Activated CD4-positive, alpha-beta T cell treated with anti-CD3 and anti-CD28 coated beads, Interleukin-2, amount 10 ng/mL, durations not matched to agents 24 days and 14 days (primary cell): ENCODE results near the gene F11R. TPM values are rescaled to one million over a fixed set of nuclear protein-coding genes. Genes with fewer than 3 reads are reported as not detected.
"Not testable (repeated sequence)": the region's sequence is repeated elsewhere in the genome, so short reads cannot be mapped to it uniquely, and the experiment has no call there.

Experiments used
- DNase-seq: peaks from one replicate; pipeline ENCODE4 v3.0.0; 2022
- H3K27ac Mint-ChIP-seq: one replicate; pipeline ENCODE4 v1.8.0; 2022; ENCODE audit warnings: mild to moderate bottlenecking, mixed read lengths
- H3K27me3 Mint-ChIP-seq: one replicate; pipeline ENCODE4 v1.8.0; 2022; ENCODE audit warnings: mixed read lengths
- H3K36me3 Mint-ChIP-seq: one replicate; pipeline ENCODE4 v1.8.0; 2022; ENCODE audit warnings: low read depth, mild to moderate bottlenecking, mixed read lengths
- H3K4me1 Mint-ChIP-seq: one replicate; pipeline ENCODE4 v1.8.0; 2021; ENCODE audit warnings: mixed read lengths
- H3K4me3 Mint-ChIP-seq: one replicate; pipeline ENCODE4 v1.8.0; 2022; ENCODE audit warnings: mild to moderate bottlenecking, moderate library complexity, mixed read lengths
- H3K9me3 Mint-ChIP-seq: one replicate; pipeline ENCODE4 v1.8.0; 2021; ENCODE audit warnings: mixed read lengths
- intact Hi-C: fragments of 100-400 bp; cut with micrococcal nuclease; formaldehyde crosslinking; loops from one replicate; pipeline ENCODE4 v1.15.1; 2023
- total RNA-seq: library from RNA; stranded (reverse); gene quantifications from 2 replicates; pipeline ENCODE4 v1.2.3, GENCODE V29; 2022

Gene F11R
- total RNA-seq, result 9.1 and 21.4 TPM in 2 replicates

- peaks cover 38% of the 10 kb centered on the region for H3K4me1 Mint-ChIP-seq
- peak; percentile 82 for DNase-seq
- H3K4me3 Mint-ChIP-seq, result peak within 1 kb of the TSS; percentile 94
- peaks cover 5% of the 10 kb centered on the region for H3K36me3 Mint-ChIP-seq
- H3K27me3 Mint-ChIP-seq, result no peaks in the 10 kb centered on the region
- H3K27ac Mint-ChIP-seq, result peak within 1 kb of the TSS; percentile 86
- intact Hi-C loops, result loop anchor here (1.0 to 2.0 kb wide), 2 partner anchors 7 to 18 kb away; partner anchors contain the start of gene TSTD1
- H3K9me3 Mint-ChIP-seq, result no peaks in the 10 kb centered on the region
Observed at GRCh38 chr1:161020509-161021164, at the start of gene F11R. Gene F11R (minus strand): TSS chr1:161021152. CDS start chr1:161021073, 79 bp downstream.

DNA sequence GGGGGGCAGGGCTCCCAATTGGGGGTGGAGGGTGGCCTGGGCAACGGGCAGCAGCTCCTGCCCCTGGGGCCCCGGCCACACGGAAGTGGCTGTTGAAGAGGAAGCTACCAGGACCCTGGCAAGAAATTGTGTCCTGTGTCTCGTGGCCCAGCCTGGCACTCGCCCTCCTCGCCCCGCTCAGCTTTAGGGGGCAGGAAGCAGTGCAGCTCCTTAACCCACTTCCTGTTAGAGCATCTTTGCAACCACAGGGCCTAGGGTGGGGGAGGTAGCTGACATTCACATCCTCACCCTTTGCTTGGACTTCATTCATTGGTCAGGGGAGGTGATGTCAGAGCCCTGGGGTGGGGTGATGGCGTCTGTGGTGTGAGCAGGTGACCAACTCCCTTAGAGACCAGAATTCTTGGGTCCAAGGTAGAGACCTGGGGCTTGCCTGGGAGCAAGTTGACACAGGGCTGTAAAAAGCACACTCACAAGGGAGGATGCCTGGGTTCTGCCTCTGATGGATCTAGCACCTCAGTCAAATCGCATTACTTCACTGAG, 48.8 kb upstream of the F11R start, which contains the start of gene ARHGAP30:
ARHGAP30 (minus strand) TSS at position 161 of the 540 bp plus-strand sequence. CDS start 267 bp downstream, outside the sequence.
- intact Hi-C loops, result loop anchor here (1.0 to 5.0 kb wide), 2 partner anchors 22 to 62 kb away; partner anchors contain the start of gene DEDD
- Mint-ChIP-seq H3K27me3 (no peaks in the 10 kb centered on the region), H3K27ac (peak within 1 kb of the TSS; percentile 97), H3K36me3 (peaks cover 21% of the 10 kb centered on the region), H3K4me3 (peak within 1 kb of the TSS; percentile 99), H3K4me1 (peaks cover 51% of the 10 kb centered on the region), H3K9me3 (no peaks in the 10 kb centered on the region)
- peak; percentile 96 for DNase-seq

- DNase-seq, result peak; percentile 79
- Mint-ChIP-seq H3K4me1 (peaks cover 54% of the 10 kb centered on the region), H3K9me3 (no peaks in the 10 kb centered on the region), H3K27me3 (no peaks in the 10 kb centered on the region), H3K4me3 (peak overlapping the region; percentile 99), H3K36me3 (peaks cover 26% of the 10 kb centered on the region), H3K27ac (peak overlapping the region; percentile 97)
- intact Hi-C loops, result loop anchor here (5.0 kb wide), 1 partner anchor 63 kb away; the partner anchor contains the start of gene DEDD
Observed at GRCh38 chr1:161069241-161069640, 48.3 kb upstream of the F11R start.

GRCh38 chr1:161068306-161069234, 47.6 kb upstream of the F11R start:
- Mint-ChIP-seq H3K4me3 (peak overlapping the region; percentile 99), H3K27ac (peak overlapping the region; percentile 97), H3K4me1 (peaks cover 59% of the 10 kb centered on the region), H3K9me3 (no peaks in the 10 kb centered on the region), H3K27me3 (no peaks in the 10 kb centered on the region), H3K36me3 (peaks cover 29% of the 10 kb centered on the region)
- peak; percentile 96 for DNase-seq
- intact Hi-C loops, result loop anchor here (1.0 to 5.0 kb wide), 5 partner anchors 22 to 85 kb away; partner anchors contain the start of genes DEDD and UFC1

GRCh38 chr1:161066694-161067093, 45.7 kb upstream of the F11R start:
- H3K4me1 Mint-ChIP-seq, result peaks cover 59% of the 10 kb centered on the region
- H3K36me3 Mint-ChIP-seq, result peaks cover 38% of the 10 kb centered on the region
- no peaks in the 10 kb centered on the region for H3K27me3 Mint-ChIP-seq
- peak; percentile 65 for DNase-seq
- H3K27ac Mint-ChIP-seq, result peak overlapping the region; percentile 92
- peak overlapping the region; percentile 99 for H3K4me3 Mint-ChIP-seq
- intact Hi-C loops, result loop anchor here (5.0 kb wide), 1 partner anchor 66 kb away; the partner anchor contains the start of gene DEDD
- no peaks in the 10 kb centered on the region for H3K9me3 Mint-ChIP-seq

DNA sequence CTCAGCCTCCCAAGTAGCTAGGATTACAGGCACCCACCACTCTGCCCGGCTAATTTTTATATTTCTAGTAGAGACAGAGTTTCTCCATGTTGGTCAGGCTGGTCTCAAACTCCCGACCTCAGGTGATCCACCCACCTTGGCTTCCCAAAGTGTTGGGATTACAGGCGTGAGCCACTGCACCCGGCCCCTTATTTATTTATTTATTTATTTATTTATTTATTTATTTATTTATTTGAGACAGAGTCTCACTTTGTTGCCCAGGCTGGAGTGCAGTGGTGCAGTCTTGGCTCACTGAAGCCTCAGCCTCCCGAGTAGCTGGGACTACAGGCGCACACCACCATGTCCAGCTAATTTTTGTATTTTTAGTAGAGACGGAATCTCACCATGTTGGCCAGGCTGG, 44.7 kb upstream of the F11R start:
- intact Hi-C loops, result loop anchor here (5.0 kb wide), 1 partner anchor 67 kb away; the partner anchor contains the start of gene DEDD
- peak overlapping the region; percentile 64 for H3K4me3 Mint-ChIP-seq
- H3K27ac Mint-ChIP-seq, result not testable (repeated sequence)

GRCh38 chr1:161063936-161064335, 43.0 kb upstream of the F11R start:
- Mint-ChIP-seq H3K4me1 (peaks cover 58% of the 10 kb centered on the region), H3K36me3 (peaks cover 47% of the 10 kb centered on the region), H3K27ac (peak overlapping the region; percentile 46), H3K4me3 (peak overlapping the region; percentile 65)
- H3K27me3 Mint-ChIP-seq, DNase-seq, intact Hi-C loops, H3K9me3 Mint-ChIP-seq: not testable (repeated sequence)

More for the DNA sequence above, 44.7 kb upstream of the F11R start:
- peaks cover 58% of the 10 kb centered on the region for H3K4me1 Mint-ChIP-seq
- H3K27me3 Mint-ChIP-seq, DNase-seq, H3K9me3 Mint-ChIP-seq: not testable (repeated sequence)
- H3K36me3 Mint-ChIP-seq, result peaks cover 38% of the 10 kb centered on the region

- Mint-ChIP-seq H3K27ac (no peak overlapping the region), H3K36me3 (peaks cover 46% of the 10 kb centered on the region), H3K27me3 (no peaks in the 10 kb centered on the region), H3K4me1 (peaks cover 38% of the 10 kb centered on the region), H3K4me3 (no peak overlapping the region), H3K9me3 (no peaks in the 10 kb centered on the region)
- DNase-seq, result no peak
- intact Hi-C loops, result no loop called here
Observed at GRCh38 chr1:161061419-161061818, 40.5 kb upstream of the F11R start.

GRCh38 chr1:161059293-161059692, 38.3 kb upstream of the F11R start:
- Mint-ChIP-seq H3K4me3 (no peak overlapping the region), H3K27ac (peak overlapping the region; percentile 72), H3K9me3 (no peaks in the 10 kb centered on the region), H3K27me3 (no peaks in the 10 kb centered on the region), H3K4me1 (peaks cover 32% of the 10 kb centered on the region), H3K36me3 (peaks cover 51% of the 10 kb centered on the region)
- no peak for DNase-seq
- intact Hi-C loops, result no loop called here

DNA sequence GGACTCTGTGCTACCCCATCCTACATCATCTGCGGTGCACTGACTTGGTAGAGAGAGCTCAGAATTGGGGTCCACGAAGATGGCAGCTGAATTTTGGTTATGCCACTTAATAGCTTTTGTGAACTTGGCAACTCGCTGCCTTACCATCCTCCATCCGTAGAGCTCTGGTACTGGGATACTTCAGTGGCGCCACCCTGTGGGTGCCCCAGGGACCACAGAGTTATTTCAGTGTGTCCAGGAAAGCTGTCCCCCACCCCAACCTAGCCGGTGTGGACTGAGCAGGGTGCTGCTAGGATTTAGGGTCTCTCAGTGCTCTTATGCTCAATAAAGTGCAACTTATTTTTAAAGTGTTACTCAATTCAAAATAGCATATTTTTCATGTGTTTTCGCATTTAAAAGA, 33.9 kb upstream of the F11R start:
- Mint-ChIP-seq H3K9me3 (no peaks in the 10 kb centered on the region), H3K27me3 (no peaks in the 10 kb centered on the region), H3K36me3 (peaks cover 63% of the 10 kb centered on the region), H3K27ac (no peak overlapping the region), H3K4me1 (peaks cover 20% of the 10 kb centered on the region), H3K4me3 (no peak overlapping the region)
- no peak for DNase-seq
- intact Hi-C loops, result no loop called here

DNA sequence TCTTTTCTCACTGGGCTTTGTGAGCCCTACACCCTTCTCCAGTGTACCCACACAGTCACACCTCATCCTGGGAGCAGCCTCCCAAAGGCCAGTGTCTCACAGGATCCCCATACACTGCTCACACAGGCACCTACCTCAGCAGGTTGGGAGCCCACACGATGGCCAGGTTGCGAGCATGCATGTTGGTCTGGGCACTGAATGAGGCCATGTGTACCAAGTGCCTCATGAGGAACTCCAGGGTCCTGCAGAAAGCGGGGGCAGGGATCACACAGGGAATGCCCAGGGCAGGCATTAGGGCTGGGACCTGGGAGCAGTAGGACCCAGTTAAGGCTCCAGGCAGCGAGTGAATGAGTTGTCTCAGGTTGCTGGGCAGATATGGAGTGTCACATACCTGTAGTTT, 33.3 kb upstream of the F11R start:
- Mint-ChIP-seq H3K36me3 (peaks cover 63% of the 10 kb centered on the region), H3K4me1 (peaks cover 14% of the 10 kb centered on the region), H3K27me3 (no peaks in the 10 kb centered on the region), H3K9me3 (no peaks in the 10 kb centered on the region), H3K27ac (peak overlapping the region; percentile 34), H3K4me3 (no peak overlapping the region)
- intact Hi-C loops, result no loop called here
- DNase-seq, result no peak

GRCh38 chr1:161052899-161053298, 31.9 kb upstream of the F11R start:
- peaks cover 18% of the 10 kb centered on the region for H3K4me1 Mint-ChIP-seq
- DNase-seq, result no peak
- H3K36me3 Mint-ChIP-seq, result peaks cover 69% of the 10 kb centered on the region
- H3K9me3 Mint-ChIP-seq, result no peaks in the 10 kb centered on the region
- H3K27me3 Mint-ChIP-seq, result no peaks in the 10 kb centered on the region
- H3K27ac Mint-ChIP-seq, result no peak overlapping the region
- no peak overlapping the region for H3K4me3 Mint-ChIP-seq
- intact Hi-C loops, result no loop called here

DNA sequence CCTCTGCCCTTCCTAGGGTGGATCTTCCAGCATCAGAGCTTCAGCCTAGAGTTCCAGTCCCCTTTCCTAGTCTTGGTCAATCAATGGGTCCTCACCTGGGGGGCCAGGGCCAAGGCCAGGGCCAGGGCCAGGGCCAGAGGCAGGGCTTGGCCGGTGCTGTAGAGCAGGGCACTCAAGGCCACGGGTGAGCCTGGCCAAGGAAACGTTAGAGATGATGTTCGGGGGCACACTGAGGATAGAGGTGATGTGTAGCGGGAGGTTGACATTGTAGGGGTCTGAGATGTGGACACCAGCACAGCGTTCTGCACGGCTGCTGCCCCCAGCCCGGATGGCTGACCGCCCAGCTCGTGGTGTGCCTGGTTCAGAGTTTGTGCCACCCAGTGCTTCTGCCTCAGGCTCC, 30.3 kb upstream of the F11R start:
- H3K27me3 Mint-ChIP-seq, result no peaks in the 10 kb centered on the region
- no peak for DNase-seq
- no peak overlapping the region for H3K4me3 Mint-ChIP-seq
- intact Hi-C loops, result no loop called here
- H3K27ac Mint-ChIP-seq, result no peak overlapping the region
- H3K9me3 Mint-ChIP-seq, result no peaks in the 10 kb centered on the region
- H3K36me3 Mint-ChIP-seq, result peaks cover 68% of the 10 kb centered on the region
- peaks cover 29% of the 10 kb centered on the region for H3K4me1 Mint-ChIP-seq
